HCT116 (cell line): ENCODE measurements around the gene NEK9. TPM values are rescaled to one million over a fixed set of nuclear protein-coding genes. Genes with fewer than 3 reads are reported as not detected.

Experiments
- ATAC-seq: fragments of 200-7000 bp; cut with Tn5 transposase; 2 replicates; pipeline ENCODE4 v1.9.1; 2020; ENCODE audit warnings: mild to moderate bottlenecking, moderate library complexity
- BruUV-seq: library from RNA; stranded (reverse); fragments of 400-500 nt; replicated peaks from 2 replicates; lab custom pipeline; 2021; lab: Mats Ljungman, UMichigan
- CTCF ChIA-PET: fragments of 300-600 bp; sonication (Branson Sonifier 250); formaldehyde crosslinking; loops from one replicate; lab custom pipeline; 2021; ENCODE audit warnings: antibody characterized with exemption; lab: Charles Lee
- POLR2A ChIA-PET: fragments of 300-600, 350-600 bp; sonication (Branson Sonifier 250); formaldehyde crosslinking; loops from one replicate; lab custom pipeline; 2021; ENCODE audit warnings: antibody characterized with exemption; lab: Charles Lee
- RAD21 ChIA-PET, 2 experiments: fragments of 300-600 bp; sonication (Branson Sonifier 250); formaldehyde crosslinking; loops; one replicate each; lab custom pipeline; 2023; ENCODE audit warnings: low total read pairs in 2 of 2; ENCODE audit not compliant: uncharacterized antibody in 2 of 2, unreplicated experiment in 2 of 2, low non-redundant PET in 1 of 2; lab: Charles Lee
- DNase-seq: peaks from one replicate; pipeline ENCODE4 v3.0.0-alpha.2; 2010; ENCODE audit warnings: low read depth, low spot score
- H2AFZ ChIP-seq: fragments of 200-600 bp; shearing (Covaris generic), sonication (generic); 2 replicates; pipeline ENCODE4 v1.6.1; 2017; ENCODE audit warnings: low read depth, mixed run types, mixed read lengths, antibody characterized with exemption, low read length; ENCODE audit not compliant: poor library complexity, severe bottlenecking
- H3K27ac ChIP-seq: 2 replicates; pipeline ENCODE4 v1.5.1; 2012; ENCODE audit warnings: low read depth, low read length
- H3K27me3 ChIP-seq: fragments of 200-600 bp; sonication (generic); 2 replicates; pipeline ENCODE4 v1.6.1; 2016; ENCODE audit warnings: mixed run types, low read length, mixed read lengths; ENCODE audit not compliant: insufficient read depth
- H3K36me3 ChIP-seq, 2 experiments: fragments of 200-500 bp in 1 of 2; fragments of 200-600 bp in 1 of 2; sonication (Bioruptor generic) in 1 of 2; sonication (generic) in 1 of 2; 2 replicates each; pipeline versions ENCODE4 v1.5.1 to v1.6.1; 2014 to 2016; ENCODE audit warnings: low read length in 2 of 2, inconsistent platforms in 1 of 2, mixed read lengths in 1 of 2, mixed run types in 1 of 2; ENCODE audit not compliant: insufficient read depth in 2 of 2, control insufficient read depth in 1 of 2
- H3K4me1 ChIP-seq, 2 experiments: fragments of 200-600 bp in 1 of 2; sonication (generic) in 1 of 2; 2 replicates each; pipeline versions ENCODE4 v1.5.1 to v1.6.1; 2012 to 2017; ENCODE audit warnings: low read length in 2 of 2, inconsistent platforms in 1 of 2, mild to moderate bottlenecking in 1 of 2, mixed read lengths in 1 of 2, mixed run types in 1 of 2, moderate library complexity in 1 of 2; ENCODE audit not compliant: insufficient read depth in 2 of 2, control insufficient read depth in 1 of 2
- H3K4me2 ChIP-seq: fragments of 200-600 bp; sonication (generic); 2 replicates; pipeline ENCODE4 v1.6.1; 2017; ENCODE audit warnings: mixed run types, low read length, mixed read lengths
- H3K4me3 ChIP-seq, 2 experiments: fragments of 200-600 bp in 1 of 2; sonication (generic) in 1 of 2; replicated peaks in 1 of 2; 2 replicates each; pipeline ENCODE4 v1.5.1; 2011 to 2016; ENCODE audit warnings: low read length in 2 of 2, control low read depth in 1 of 2, low read depth in 1 of 2, mild to moderate bottlenecking in 1 of 2, mixed read lengths in 1 of 2, mixed run types in 1 of 2
- H3K79me2 ChIP-seq: fragments of 200-600 bp; sonication (generic); 2 replicates; pipeline ENCODE4 v1.6.1; 2017; ENCODE audit warnings: mild to moderate bottlenecking, mixed run types, low read length, moderate library complexity, mixed read lengths; ENCODE audit not compliant: insufficient read depth
- H3K9ac ChIP-seq: fragments of 200-600 bp; sonication (generic); 2 replicates; pipeline ENCODE4 v1.6.1; 2016; ENCODE audit warnings: low read length, mixed read lengths
- H3K9me2 ChIP-seq: fragments of 200-600 bp; sonication (generic), shearing (Covaris generic); 2 replicates; pipeline ENCODE4 v1.6.1; 2017; ENCODE audit warnings: mixed run types, mild to moderate bottlenecking, moderate library complexity; ENCODE audit not compliant: insufficient read depth
- H3K9me3 ChIP-seq, 2 experiments: fragments of 200-500 bp in 1 of 2; fragments of 200-600 bp in 1 of 2; sonication (Bioruptor generic) in 1 of 2; sonication (generic) in 1 of 2; 2 replicates each; pipeline ENCODE4 v1.6.1; 2014 to 2017; ENCODE audit warnings: low read length in 2 of 2, mixed read lengths in 2 of 2, inconsistent platforms in 1 of 2, low read depth in 1 of 2, mild to moderate bottlenecking in 1 of 2, mixed run types in 1 of 2, moderate library complexity in 1 of 2; ENCODE audit not compliant: control insufficient read depth in 1 of 2, insufficient read depth in 1 of 2
- H4K20me1 ChIP-seq: fragments of 200-600 bp; sonication (generic), shearing (Covaris generic); 2 replicates; pipeline ENCODE4 v1.6.1; 2017; ENCODE audit warnings: mixed run types, mild to moderate bottlenecking, moderate library complexity; ENCODE audit not compliant: insufficient read depth
- ATF3 ChIP-seq: IDR thresholded peaks from 2 replicates; pipeline ENCODE4 v1.6.1; 2012
- CEBPB ChIP-seq: IDR thresholded peaks from 2 replicates; pipeline ENCODE4 v1.6.1; 2012; ENCODE audit warnings: low read depth
- ELF1 ChIP-seq: IDR thresholded peaks from 2 replicates; pipeline ENCODE4 v1.6.1; 2012; ENCODE audit warnings: low read depth, borderline replicate concordance
- EZH2 ChIP-seq: fragments of 200-600 bp; sonication (generic); IDR thresholded peaks from 2 replicates; pipeline ENCODE4 v1.6.1; 2017; ENCODE audit warnings: antibody characterized with exemption, mixed run types
- EZH2phosphoT487 ChIP-seq: fragments of 200-600 bp; IDR thresholded peaks from 2 replicates; pipeline ENCODE4 v1.6.1; 2018; ENCODE audit warnings: antibody characterized with exemption, borderline replicate concordance
- MAX ChIP-seq: IDR thresholded peaks from 2 replicates; pipeline ENCODE4 v1.6.1; 2012
- POLR2AphosphoS5 ChIP-seq: IDR thresholded peaks from 2 replicates; pipeline ENCODE4 v1.6.1; 2011; ENCODE audit warnings: mild to moderate bottlenecking, low read depth, low read length, moderate library complexity
- RAD21 ChIP-seq: IDR thresholded peaks from 2 replicates; pipeline ENCODE4 v1.6.1; 2012; ENCODE audit warnings: low read depth, mild to moderate bottlenecking
- SIN3A ChIP-seq: IDR thresholded peaks from 2 replicates; pipeline ENCODE4 v1.6.1; 2012; ENCODE audit warnings: low read depth
- SP1 ChIP-seq: IDR thresholded peaks from 2 replicates; pipeline ENCODE4 v1.6.1; 2012; ENCODE audit warnings: low read depth
- TCF7L2 ChIP-seq: IDR thresholded peaks from 2 replicates; pipeline ENCODE4 v1.7.0; 2011; ENCODE audit warnings: borderline replicate concordance, inconsistent platforms; ENCODE audit not compliant: insufficient read depth, insufficient read length; ENCODE audit errors: extremely low read depth
- YY1 ChIP-seq: IDR thresholded peaks from 2 replicates; pipeline ENCODE4 v1.6.1; 2011; ENCODE audit warnings: low read length, low read depth, moderate library complexity, mild to moderate bottlenecking; ENCODE audit not compliant: insufficient replicate concordance; ENCODE audit errors: extremely low read depth
- ZBTB33 ChIP-seq: IDR thresholded peaks from 2 replicates; pipeline ENCODE4 v1.6.1; 2011; ENCODE audit warnings: mild to moderate bottlenecking, low read length, moderate library complexity; ENCODE audit not compliant: insufficient replicate concordance; ENCODE audit errors: extremely low read depth
- ZNF274 ChIP-seq: fragments of 200-500 bp; sonication (Bioruptor generic); IDR thresholded peaks from 2 replicates; pipeline ENCODE4 v1.6.1; 2014; ENCODE audit warnings: mild to moderate bottlenecking, low read depth, low read length, inconsistent platforms
- intact Hi-C: fragments of 100-400 bp; cut with micrococcal nuclease; formaldehyde crosslinking; loops from 2 replicates; pipeline ENCODE4 v1.10.0; 2022
- total RNA-seq: library from RNA; stranded (reverse); gene quantifications from one replicate; pipeline ENCODE4 v1.2.1, GENCODE V29; 2021; ENCODE audit not compliant: unreplicated experiment

Gene NEK9
- total RNA-seq, 1 experiment from 2014 or later, result 64.4 TPM

- Histone ChIP-seq H3K4me2 (no peak overlapping the region), H3K79me2 (peaks cover 82% of the 10 kb centered on the region), H3K27ac (no peak overlapping the region), H3K9me3 (no peaks in the 10 kb centered on the region), H3K9me2 (no peaks in the 10 kb centered on the region), H3K4me3 (no peak overlapping the region), H3K9ac (no peak overlapping the region), H4K20me1 (no peaks in the 10 kb centered on the region), H2AFZ (no peak overlapping the region), H3K27me3 (no peaks in the 10 kb centered on the region)
- ChIA-PET CTCF (no interaction called here), RAD21 (no interaction called here)
- no TSS peak for BruUV-seq
- intact Hi-C loops, result no loop called here
- ATAC-seq, result no peak
- no peak for TF ChIP-seq ATF3
- TF ChIP-seq, all 23 proteins: peak for 0
- no peaks in the 10 kb centered on the region; a peak in 1 of 4 replicates for H3K4me1 ChIP-seq
- POLR2A ChIA-PET, result no interaction called here
- peaks cover 2 to 5% of the 10 kb centered on the region in 2 experiments; a peak in 2 of 4 replicates for H3K36me3 ChIP-seq
- DNase-seq, result no peak
Observed at GRCh38 chr14:75156901-75157300, 30.1 kb upstream of the NEK9 start.

- Histone ChIP-seq H3K4me2 (no peak overlapping the region), H3K79me2 (peaks cover 76% of the 10 kb centered on the region), H3K9ac (no peak overlapping the region), H4K20me1 (no peaks in the 10 kb centered on the region), H2AFZ (no peak overlapping the region), H3K9me2 (no peaks in the 10 kb centered on the region), H3K4me3 (no peak overlapping the region), H3K27me3 (no peaks in the 10 kb centered on the region), H3K36me3 (peaks cover 5 to 13% of the 10 kb centered on the region in 2 experiments; a peak in 2 of 4 replicates), H3K9me3 (no peaks in the 10 kb centered on the region), H3K4me1 (no peaks in the 10 kb centered on the region; a peak in 1 of 4 replicates), H3K27ac (no peak overlapping the region)
- intact Hi-C loops, result no loop called here
- BruUV-seq, result no TSS peak
- ChIA-PET RAD21 (no interaction called here), POLR2A (no interaction called here), CTCF (no interaction called here)
- ATAC-seq (no peak), DNase-seq (no peak)
- TF ChIP-seq ELF1 (no peak), SP1 (no peak), MAX (no peak), ZNF274 (no peak), CEBPB (no peak), SIN3A (no peak), RAD21 (no peak), TCF7L2 (no peak), EZH2phosphoT487 (no peak), ZBTB33 (no peak), POLR2AphosphoS5 (no peak), YY1 (no peak), ATF3 (no peak), EZH2 (no peak)
Observed at GRCh38 chr14:75156111-75156510, 29.3 kb upstream of the NEK9 start.
